ENCODE results near the gene PPTC7.
"Not testable (repeated sequence)": the region's sequence is repeated elsewhere in the genome, so short reads cannot be mapped to it uniquely, and the experiment has no call there.

The PPTC7 gene

DNA sequence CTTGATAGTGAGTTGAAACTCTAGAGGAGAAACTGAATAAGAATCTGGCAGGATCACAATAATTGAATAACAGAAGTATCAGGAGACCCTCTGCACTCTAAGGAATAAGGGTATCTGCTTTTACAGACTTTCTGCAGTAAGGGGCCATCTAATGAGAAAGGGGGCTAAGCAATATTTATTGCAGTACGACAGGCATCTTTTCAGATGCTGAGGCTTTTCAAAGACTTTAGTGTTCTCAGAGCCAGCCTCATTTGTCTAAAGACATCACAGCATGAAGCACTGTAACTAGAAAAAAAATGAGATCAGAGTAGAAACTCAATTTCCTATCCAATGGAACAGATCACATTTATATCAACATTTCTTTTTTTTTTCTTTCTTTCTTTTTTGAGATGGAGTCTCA, 22.2 kb downstream of the PPTC7 start:
- no peak overlapping the region for H3K27ac ChIP-seq (ENCODE audit: low read depth, low read length)

GRCh38 chr12:110560048-110560447, 23.1 kb downstream of the PPTC7 start:
- Histone ChIP-seq H3K9me3 (ENCODE audit: control insufficient read depth, insufficient read depth, low read length) (no peaks in the 10 kb centered on the region), H3K9me2 (replicated peaks; ENCODE audit: control insufficient read depth, low read length) (no peaks in the 10 kb centered on the region), H3K27ac (ENCODE audit: low read depth, low read length) (no peak overlapping the region), H3K27me3 (ENCODE audit: control insufficient read depth, low read length) (no peaks in the 10 kb centered on the region), H3K4me2 (ENCODE audit: low read length) (no peak overlapping the region), H4K20me1 (ENCODE audit: control insufficient read depth, insufficient read depth, low read depth, low read length) (0 out of 2 replicates have a peak, but pooled peaks cover 5% of the 10 kb centered on the region), H3K4me3 (ENCODE audit: low read length) (no peak overlapping the region), H3K4me1 (ENCODE audit: control insufficient read depth, low read length) (peaks cover 74% of the 10 kb centered on the region), H3K36me3 (ENCODE audit: control insufficient read depth, low read length) (peaks cover 29% of the 10 kb centered on the region), H3F3A (ENCODE audit: control insufficient read depth, insufficient read depth) (peaks cover 23% of the 10 kb centered on the region), H3K79me2 (ENCODE audit: control insufficient read depth, low read length) (peaks cover 99% of the 10 kb centered on the region)
- TF ChIP-seq, protein P1, sequence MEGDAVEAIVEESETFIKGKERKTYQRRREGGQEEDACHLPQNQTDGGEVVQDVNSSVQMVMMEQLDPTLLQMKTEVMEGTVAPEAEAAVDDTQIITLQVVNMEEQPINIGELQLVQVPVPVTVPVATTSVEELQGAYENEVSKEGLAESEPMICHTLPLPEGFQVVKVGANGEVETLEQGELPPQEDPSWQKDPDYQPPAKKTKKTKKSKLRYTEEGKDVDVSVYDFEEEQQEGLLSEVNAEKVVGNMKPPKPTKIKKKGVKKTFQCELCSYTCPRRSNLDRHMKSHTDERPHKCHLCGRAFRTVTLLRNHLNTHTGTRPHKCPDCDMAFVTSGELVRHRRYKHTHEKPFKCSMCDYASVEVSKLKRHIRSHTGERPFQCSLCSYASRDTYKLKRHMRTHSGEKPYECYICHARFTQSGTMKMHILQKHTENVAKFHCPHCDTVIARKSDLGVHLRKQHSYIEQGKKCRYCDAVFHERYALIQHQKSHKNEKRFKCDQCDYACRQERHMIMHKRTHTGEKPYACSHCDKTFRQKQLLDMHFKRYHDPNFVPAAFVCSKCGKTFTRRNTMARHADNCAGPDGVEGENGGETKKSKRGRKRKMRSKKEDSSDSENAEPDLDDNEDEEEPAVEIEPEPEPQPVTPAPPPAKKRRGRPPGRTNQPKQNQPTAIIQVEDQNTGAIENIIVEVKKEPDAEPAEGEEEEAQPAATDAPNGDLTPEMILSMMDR (IDR thresholded peaks at IDR 0.05; ENCODE audit: low read depth, low read length, poor library complexity, severe bottlenecking), result no peak
- TF ChIP-seq EZH2phosphoT487 (IDR thresholded peaks at IDR 0.05; ENCODE audit: borderline replicate concordance, low read length), result no peak

More for the DNA sequence above, 22.2 kb downstream of the PPTC7 start:
- Histone ChIP-seq H3K36me3 (ENCODE audit: control insufficient read depth, low read length) (peaks cover 29% of the 10 kb centered on the region), H3K27me3 (ENCODE audit: control insufficient read depth, low read length) (no peaks in the 10 kb centered on the region), H3F3A (ENCODE audit: control insufficient read depth, insufficient read depth) (peaks cover 26% of the 10 kb centered on the region), H4K20me1 (ENCODE audit: control insufficient read depth, insufficient read depth, low read depth, low read length) (0 out of 2 replicates have a peak, but pooled peaks cover 5% of the 10 kb centered on the region), H3K9me2 (replicated peaks; ENCODE audit: control insufficient read depth, low read length) (no peaks in the 10 kb centered on the region), H3K4me2 (ENCODE audit: low read length) (no peak overlapping the region), H3K4me3 (ENCODE audit: low read length) (no peak overlapping the region), H3K4me1 (ENCODE audit: control insufficient read depth, low read length) (peaks cover 80% of the 10 kb centered on the region), H3K9me3 (ENCODE audit: control insufficient read depth, insufficient read depth, low read length) (no peaks in the 10 kb centered on the region), H3K79me2 (ENCODE audit: control insufficient read depth, low read length) (peaks cover 99% of the 10 kb centered on the region)
- TF ChIP-seq, protein P1 (IDR thresholded peaks at IDR 0.05; ENCODE audit: low read depth, low read length, poor library complexity, severe bottlenecking), result no peak
- no peak for TF ChIP-seq EZH2phosphoT487 (IDR thresholded peaks at IDR 0.05; ENCODE audit: borderline replicate concordance, low read length)

- not testable (repeated sequence) for H3K4me3 ChIP-seq (ENCODE audit: low read length); H3K9me3 ChIP-seq (ENCODE audit: control insufficient read depth, insufficient read depth, low read length); H3K27ac ChIP-seq (ENCODE audit: low read depth, low read length); H3K9me2 ChIP-seq (replicated peaks; ENCODE audit: control insufficient read depth, low read length); H3K27me3 ChIP-seq (ENCODE audit: control insufficient read depth, low read length); H3K4me2 ChIP-seq (ENCODE audit: low read length); H4K20me1 ChIP-seq (ENCODE audit: control insufficient read depth, insufficient read depth, low read depth, low read length)
- H3F3A ChIP-seq (ENCODE audit: control insufficient read depth, insufficient read depth), result peaks cover 14% of the 10 kb centered on the region
- H3K79me2 ChIP-seq (ENCODE audit: control insufficient read depth, low read length), result peaks cover 100% of the 10 kb centered on the region
- peaks cover 67% of the 10 kb centered on the region for H3K4me1 ChIP-seq (ENCODE audit: control insufficient read depth, low read length)
- H3K36me3 ChIP-seq (ENCODE audit: control insufficient read depth, low read length), result peaks cover 29% of the 10 kb centered on the region
Measured at GRCh38 chr12:110558945-110559344, 24.2 kb downstream of the PPTC7 start.

- no peak for TF ChIP-seq EZH2phosphoT487 (IDR thresholded peaks at IDR 0.05; ENCODE audit: borderline replicate concordance, low read length)
- TF ChIP-seq, protein P1 (IDR thresholded peaks at IDR 0.05; ENCODE audit: low read depth, low read length, poor library complexity, severe bottlenecking), result no peak
- Histone ChIP-seq H3K4me2 (ENCODE audit: low read length) (no peak overlapping the region), H3K9me3 (ENCODE audit: control insufficient read depth, insufficient read depth, low read length) (no peaks in the 10 kb centered on the region), H3K36me3 (ENCODE audit: control insufficient read depth, low read length) (peaks cover 29% of the 10 kb centered on the region), H3K4me3 (ENCODE audit: low read length) (no peak overlapping the region), H3K79me2 (ENCODE audit: control insufficient read depth, low read length) (peaks cover 100% of the 10 kb centered on the region), H3K27ac (ENCODE audit: low read depth, low read length) (no peak overlapping the region), H4K20me1 (ENCODE audit: control insufficient read depth, insufficient read depth, low read depth, low read length) (0 out of 2 replicates have a peak, but pooled peaks cover 5% of the 10 kb centered on the region), H3K4me1 (ENCODE audit: control insufficient read depth, low read length) (peaks cover 51% of the 10 kb centered on the region), H3F3A (ENCODE audit: control insufficient read depth, insufficient read depth) (peaks cover 8% of the 10 kb centered on the region; the same call in 1 of the 2 replicates), H3K9me2 (replicated peaks; ENCODE audit: control insufficient read depth, low read length) (no peaks in the 10 kb centered on the region), H3K27me3 (ENCODE audit: control insufficient read depth, low read length) (no peaks in the 10 kb centered on the region)
Measured at GRCh38 chr12:110557300-110557699, 25.8 kb downstream of the PPTC7 start.

All from DOHH2 (cell line).